ENCODE results near the gene ZXDA.

The ZXDA gene

DNA sequence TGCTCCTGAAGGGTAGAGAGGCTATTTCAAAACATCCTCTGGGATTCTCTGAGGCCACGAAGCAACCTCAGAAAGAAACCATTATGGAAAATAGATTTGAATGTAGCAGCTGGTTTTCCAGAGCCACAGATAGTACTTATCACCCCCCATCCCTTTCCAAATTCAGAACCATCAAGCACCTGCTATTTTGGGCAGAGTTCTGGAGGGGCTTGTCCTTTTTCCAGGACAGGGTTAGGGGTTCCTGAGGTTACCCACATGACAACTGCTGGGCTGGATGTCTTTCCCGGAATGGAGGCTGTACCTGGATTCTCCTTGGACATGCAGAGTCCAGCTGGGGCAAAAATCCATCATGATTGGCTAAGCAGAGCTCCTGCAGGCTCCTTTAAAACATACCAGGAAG lies 22.0 kb upstream of the ZXDA start:
- DNase-seq (ENCODE audit: low spot score), result no peak
- Histone ChIP-seq H2BK5ac (ENCODE audit: low read length) (no peak overlapping the region), H3K79me1 (ENCODE audit: low read depth, low read length) (no peaks in the 10 kb centered on the region), H3K27me3 (ENCODE audit: control insufficient read depth in 3 of 3, insufficient read depth in 3 of 3, low read depth in 1 of 3, low read length in 3 of 3) (no peaks in the 10 kb centered on the region), H3K36me3 (replicated peaks in 1 of 2; ENCODE audit: control insufficient read depth in 2 of 2, insufficient read depth in 2 of 2, low read length in 2 of 2) (no peaks in the 10 kb centered on the region), H2BK12ac (ENCODE audit: low read length) (no peak overlapping the region), H3K4me3 (ENCODE audit: low read length in 2 of 2) (no peak overlapping the region), H3K18ac (ENCODE audit: low read length) (no peak overlapping the region), H3K14ac (ENCODE audit: low read length) (no peak overlapping the region), H2AK5ac (ENCODE audit: low read depth, low read length) (no peak overlapping the region), H3K4me1 (ENCODE audit: control insufficient read depth in 2 of 2, insufficient read depth in 1 of 2, low read depth in 1 of 2, low read length in 2 of 2) (no peaks in the 10 kb centered on the region), H2BK120ac (ENCODE audit: low read depth, low read length) (no peak overlapping the region), H3K4me2 (ENCODE audit: insufficient read depth, low read length, poor library complexity, severe bottlenecking) (no peak overlapping the region), H2BK15ac (ENCODE audit: low read length) (no peak overlapping the region), H3K9me3 (replicated peaks in 1 of 2; ENCODE audit: control insufficient read depth in 2 of 2, insufficient read depth in 1 of 2, low read depth in 1 of 2, low read length in 2 of 2) (peaks cover 0 to 3% of the 10 kb centered on the region in 2 donors), H4K91ac (ENCODE audit: low read depth, low read length, poor library complexity) (no peak overlapping the region), H3K4ac (ENCODE audit: low read length) (no peak overlapping the region), H3K27ac (replicated peaks; ENCODE audit: low read length) (no peak overlapping the region), H2AFZ (ENCODE audit: low read length) (no peak overlapping the region), H3K9ac (ENCODE audit: low read depth, low read length, poor library complexity) (no peak overlapping the region), H4K8ac (ENCODE audit: low read depth, low read length) (no peak overlapping the region), H3K23ac (ENCODE audit: low read depth, low read length, poor library complexity) (no peak overlapping the region)
- no CpG with 5 or more reads among the region's 2 CpGs for WGBS, 2 donors (ENCODE audit: extremely low coverage in 2 of 2, insufficient read length in 2 of 2, insufficient replicate concordance in 1 of 2)

DNA sequence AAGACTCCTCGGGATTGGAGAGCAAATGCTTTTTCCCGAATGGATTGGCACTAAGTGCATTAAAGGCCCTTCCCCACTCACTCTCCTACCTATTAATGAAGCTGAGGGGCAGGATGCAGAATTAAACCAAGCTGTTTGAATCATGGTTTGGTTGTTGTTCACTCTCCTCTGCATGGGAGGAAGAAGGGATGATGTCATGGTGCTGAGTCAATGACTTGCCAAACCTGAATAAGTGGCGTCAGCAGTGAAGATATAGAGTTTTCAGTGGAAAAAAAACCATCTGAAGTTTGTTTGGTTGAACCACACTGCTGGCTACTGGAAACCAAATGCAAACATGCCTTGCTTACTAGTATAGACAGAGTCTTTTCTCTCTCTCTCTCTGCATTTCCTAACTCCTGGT lies 19.8 kb upstream of the ZXDA start:
- no peak overlapping the region for H2BK5ac ChIP-seq (ENCODE audit: low read length)
- H3K18ac ChIP-seq (ENCODE audit: low read length), result no peak overlapping the region
- no peak for DNase-seq (ENCODE audit: low spot score)

GRCh38 chrX:57929373-57929772 lies 19.1 kb upstream of the ZXDA start:
- no peak for DNase-seq (ENCODE audit: low spot score)
- H3K9me3 ChIP-seq (replicated peaks in 1 of 2; ENCODE audit: control insufficient read depth in 2 of 2, insufficient read depth in 1 of 2, low read depth in 1 of 2, low read length in 2 of 2), result peaks cover 0 to 3% of the 10 kb centered on the region in 2 donors

More for the DNA sequence above, 19.8 kb upstream of the ZXDA start:
- no peak overlapping the region for H3K14ac ChIP-seq (ENCODE audit: low read length)
- no peak overlapping the region for H4K8ac ChIP-seq (ENCODE audit: low read depth, low read length)
- H3K23ac ChIP-seq (ENCODE audit: low read depth, low read length, poor library complexity), result no peak overlapping the region
- H3K4me3 ChIP-seq (ENCODE audit: low read length in 2 of 2), result no peak overlapping the region
- no peak overlapping the region for H3K4me2 ChIP-seq (ENCODE audit: insufficient read depth, low read length, poor library complexity, severe bottlenecking)
- H3K9me3 ChIP-seq (replicated peaks in 1 of 2; ENCODE audit: control insufficient read depth in 2 of 2, insufficient read depth in 1 of 2, low read depth in 1 of 2, low read length in 2 of 2), result peaks cover 0 to 3% of the 10 kb centered on the region in 2 donors
- H3K79me1 ChIP-seq (ENCODE audit: low read depth, low read length), result no peaks in the 10 kb centered on the region
- no peak overlapping the region for H3K9ac ChIP-seq (ENCODE audit: low read depth, low read length, poor library complexity)
- no peak overlapping the region for H2AK5ac ChIP-seq (ENCODE audit: low read depth, low read length)
- H3K36me3 ChIP-seq (replicated peaks in 1 of 2; ENCODE audit: control insufficient read depth in 2 of 2, insufficient read depth in 2 of 2, low read length in 2 of 2), result no peaks in the 10 kb centered on the region
- H4K91ac ChIP-seq (ENCODE audit: low read depth, low read length, poor library complexity), result no peak overlapping the region
- H3K27me3 ChIP-seq (ENCODE audit: control insufficient read depth in 3 of 3, insufficient read depth in 3 of 3, low read depth in 1 of 3, low read length in 3 of 3), result no peaks in the 10 kb centered on the region
- WGBS, 2 donors (ENCODE audit: extremely low coverage in 2 of 2, insufficient read length in 2 of 2, insufficient replicate concordance in 1 of 2), result no CpG with 5 or more reads among the region's 3 CpGs
- no peak overlapping the region for H2BK15ac ChIP-seq (ENCODE audit: low read length)
- H2AFZ ChIP-seq (ENCODE audit: low read length), result no peak overlapping the region
- no peak overlapping the region for H3K4ac ChIP-seq (ENCODE audit: low read length)
- no peak overlapping the region for H2BK12ac ChIP-seq (ENCODE audit: low read length)
- no peak overlapping the region for H2BK120ac ChIP-seq (ENCODE audit: low read depth, low read length)
- no peaks in the 10 kb centered on the region for H3K4me1 ChIP-seq (ENCODE audit: control insufficient read depth in 2 of 2, insufficient read depth in 1 of 2, low read depth in 1 of 2, low read length in 2 of 2)
- no peak overlapping the region for H3K27ac ChIP-seq (replicated peaks; ENCODE audit: low read length)

DNA sequence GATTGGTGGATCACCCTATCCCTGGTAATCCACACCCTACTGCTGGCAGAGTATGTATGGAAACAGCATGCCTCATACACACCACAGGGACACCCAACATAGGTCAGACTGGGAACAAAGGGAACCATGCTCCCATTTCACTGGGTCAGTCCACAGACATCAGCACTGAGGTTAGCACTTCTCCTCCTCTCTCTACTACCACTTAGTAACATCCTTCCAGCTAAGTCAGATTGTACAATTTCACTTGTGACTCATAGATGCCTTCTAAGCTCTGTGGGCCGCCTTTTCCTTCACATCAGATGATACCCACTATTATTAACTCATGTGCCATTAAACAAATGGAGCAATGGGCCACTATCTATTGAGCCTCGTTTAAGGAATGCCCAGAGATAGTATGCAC lies 15.5 kb upstream of the ZXDA start:
- H3K4me3 ChIP-seq (ENCODE audit: low read length in 2 of 2), result no peak overlapping the region
- no peaks in the 10 kb centered on the region for H3K9me3 ChIP-seq (replicated peaks in 1 of 2; ENCODE audit: control insufficient read depth in 2 of 2, insufficient read depth in 1 of 2, low read depth in 1 of 2, low read length in 2 of 2)
- H3K23ac ChIP-seq (ENCODE audit: low read depth, low read length, poor library complexity), result no peak overlapping the region
- H4K8ac ChIP-seq (ENCODE audit: low read depth, low read length), result no peak overlapping the region
- H2AK5ac ChIP-seq (ENCODE audit: low read depth, low read length), result no peak overlapping the region
- no peak for DNase-seq (ENCODE audit: low spot score)
- no peak overlapping the region for H3K4ac ChIP-seq (ENCODE audit: low read length)
- no peak overlapping the region for H2BK120ac ChIP-seq (ENCODE audit: low read depth, low read length)
- no peak overlapping the region for H2BK12ac ChIP-seq (ENCODE audit: low read length)
- H3K27ac ChIP-seq (replicated peaks; ENCODE audit: low read length), result no peak overlapping the region
- no peak overlapping the region for H3K4me2 ChIP-seq (ENCODE audit: insufficient read depth, low read length, poor library complexity, severe bottlenecking)
- no peak overlapping the region for H2AFZ ChIP-seq (ENCODE audit: low read length)
- H3K14ac ChIP-seq (ENCODE audit: low read length), result no peak overlapping the region
- no peak overlapping the region for H4K91ac ChIP-seq (ENCODE audit: low read depth, low read length, poor library complexity)
- H3K18ac ChIP-seq (ENCODE audit: low read length), result no peak overlapping the region
- WGBS, 2 donors (ENCODE audit: extremely low coverage in 2 of 2, insufficient read length in 2 of 2, insufficient replicate concordance in 1 of 2), result no CpG with 5 or more reads among the region's 2 CpGs
- no peak overlapping the region for H3K9ac ChIP-seq (ENCODE audit: low read depth, low read length, poor library complexity)
- no peak overlapping the region for H2BK15ac ChIP-seq (ENCODE audit: low read length)
- H3K36me3 ChIP-seq (replicated peaks in 1 of 2; ENCODE audit: control insufficient read depth in 2 of 2, insufficient read depth in 2 of 2, low read length in 2 of 2), result no peaks in the 10 kb centered on the region
- H2BK5ac ChIP-seq (ENCODE audit: low read length), result no peak overlapping the region
- H3K4me1 ChIP-seq (ENCODE audit: control insufficient read depth in 2 of 2, insufficient read depth in 1 of 2, low read depth in 1 of 2, low read length in 2 of 2), result no peaks in the 10 kb centered on the region
- H3K79me1 ChIP-seq (ENCODE audit: low read depth, low read length), result no peaks in the 10 kb centered on the region
- H3K27me3 ChIP-seq (ENCODE audit: control insufficient read depth in 3 of 3, insufficient read depth in 3 of 3, low read depth in 1 of 3, low read length in 3 of 3), result peaks cover 0 to 12% (median 0%) of the 10 kb centered on the region in 3 experiments

More at GRCh38 chrX:57929373-57929772, 19.1 kb upstream of the ZXDA start:
- Histone ChIP-seq H3K36me3 (replicated peaks in 1 of 2; ENCODE audit: control insufficient read depth in 2 of 2, insufficient read depth in 2 of 2, low read length in 2 of 2) (no peaks in the 10 kb centered on the region), H2BK120ac (ENCODE audit: low read depth, low read length) (no peak overlapping the region), H3K4me2 (ENCODE audit: insufficient read depth, low read length, poor library complexity, severe bottlenecking) (no peak overlapping the region), H3K4ac (ENCODE audit: low read length) (no peak overlapping the region), H2BK12ac (ENCODE audit: low read length) (no peak overlapping the region), H2AK5ac (ENCODE audit: low read depth, low read length) (no peak overlapping the region), H2BK15ac (ENCODE audit: low read length) (no peak overlapping the region), H4K8ac (ENCODE audit: low read depth, low read length) (no peak overlapping the region), H3K9ac (ENCODE audit: low read depth, low read length, poor library complexity) (no peak overlapping the region), H3K27ac (replicated peaks; ENCODE audit: low read length) (no peak overlapping the region), H4K91ac (ENCODE audit: low read depth, low read length, poor library complexity) (no peak overlapping the region), H3K79me1 (ENCODE audit: low read depth, low read length) (no peaks in the 10 kb centered on the region), H3K18ac (ENCODE audit: low read length) (no peak overlapping the region), H3K23ac (ENCODE audit: low read depth, low read length, poor library complexity) (no peak overlapping the region), H2AFZ (ENCODE audit: low read length) (no peak overlapping the region), H3K4me3 (ENCODE audit: low read length in 2 of 2) (no peak overlapping the region), H3K14ac (ENCODE audit: low read length) (no peak overlapping the region), H2BK5ac (ENCODE audit: low read length) (no peak overlapping the region), H3K27me3 (ENCODE audit: control insufficient read depth in 3 of 3, insufficient read depth in 3 of 3, low read depth in 1 of 3, low read length in 3 of 3) (no peaks in the 10 kb centered on the region), H3K4me1 (ENCODE audit: control insufficient read depth in 2 of 2, insufficient read depth in 1 of 2, low read depth in 1 of 2, low read length in 2 of 2) (no peaks in the 10 kb centered on the region)
